HCEC 1CT (cell line): ENCODE data around the gene STK17B.
"Not testable (repeated sequence)": the region's sequence is repeated elsewhere in the genome, so short reads cannot be mapped to it uniquely, and the experiment has no call there.

Source experiments
- DNase-seq: peaks from one replicate; pipeline ENCODE4 v3.0.0-alpha.2; 2017

The STK17B gene

DNA sequence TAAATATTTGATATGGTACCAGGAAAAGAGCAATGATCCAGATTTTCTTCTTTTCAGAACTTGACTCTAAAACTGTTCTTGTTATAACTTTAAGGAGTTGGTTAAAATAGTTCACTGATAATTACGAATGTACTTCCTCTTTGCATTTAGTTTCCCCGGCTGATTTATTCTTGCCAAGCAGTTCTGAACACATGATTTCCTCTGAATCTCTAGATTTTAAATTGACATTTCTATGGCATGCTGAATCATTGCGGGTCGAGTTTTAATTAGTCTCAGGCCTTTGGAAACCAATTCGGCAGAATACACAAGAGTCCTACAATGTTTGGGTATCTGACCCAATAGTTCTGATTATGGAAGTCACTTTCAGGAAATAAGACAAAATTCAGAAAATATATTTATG lies 65.4 kb downstream of the STK17B start:
- DNase-seq = no peak

DNA sequence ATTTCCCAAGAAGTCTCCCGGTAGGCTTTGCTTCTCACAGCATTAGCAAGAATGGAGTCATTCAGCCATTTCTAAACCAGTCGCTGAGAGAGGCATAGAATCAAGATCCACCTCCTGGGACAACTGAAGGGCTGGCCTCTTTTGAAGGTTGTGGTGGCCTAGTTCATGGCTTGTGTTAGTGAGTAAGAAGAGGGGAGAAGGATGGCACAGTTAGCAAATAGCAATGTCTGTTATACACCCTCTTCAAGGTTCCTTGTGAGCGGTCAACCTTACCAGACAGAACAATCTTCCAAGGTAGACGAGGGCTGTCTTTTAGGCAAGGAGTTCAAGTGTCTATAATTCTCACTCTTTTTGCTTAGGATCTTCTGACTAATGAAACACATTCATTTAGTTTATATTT lies 67.3 kb downstream of the STK17B start:
- no peak for DNase-seq

DNA sequence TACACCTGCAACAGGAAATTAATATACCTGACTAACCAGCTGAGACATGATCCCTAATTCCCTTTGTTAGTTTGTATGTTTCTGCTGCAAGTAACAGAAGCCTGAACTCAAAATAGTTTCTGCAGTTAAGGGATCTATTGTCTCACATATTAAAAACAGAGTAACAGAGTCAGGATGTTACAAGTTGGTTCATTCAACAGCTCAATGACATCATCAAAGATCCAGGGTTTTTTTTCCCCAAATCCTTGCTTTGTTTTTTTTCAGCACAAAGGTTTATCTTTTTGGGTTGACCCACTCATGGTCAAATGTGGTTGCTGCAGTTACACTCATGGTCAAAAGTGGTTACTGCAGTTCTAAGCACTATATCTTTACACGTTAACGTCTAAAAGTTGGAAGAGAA lies 67.8 kb downstream of the STK17B start:
- no peak for DNase-seq

DNA sequence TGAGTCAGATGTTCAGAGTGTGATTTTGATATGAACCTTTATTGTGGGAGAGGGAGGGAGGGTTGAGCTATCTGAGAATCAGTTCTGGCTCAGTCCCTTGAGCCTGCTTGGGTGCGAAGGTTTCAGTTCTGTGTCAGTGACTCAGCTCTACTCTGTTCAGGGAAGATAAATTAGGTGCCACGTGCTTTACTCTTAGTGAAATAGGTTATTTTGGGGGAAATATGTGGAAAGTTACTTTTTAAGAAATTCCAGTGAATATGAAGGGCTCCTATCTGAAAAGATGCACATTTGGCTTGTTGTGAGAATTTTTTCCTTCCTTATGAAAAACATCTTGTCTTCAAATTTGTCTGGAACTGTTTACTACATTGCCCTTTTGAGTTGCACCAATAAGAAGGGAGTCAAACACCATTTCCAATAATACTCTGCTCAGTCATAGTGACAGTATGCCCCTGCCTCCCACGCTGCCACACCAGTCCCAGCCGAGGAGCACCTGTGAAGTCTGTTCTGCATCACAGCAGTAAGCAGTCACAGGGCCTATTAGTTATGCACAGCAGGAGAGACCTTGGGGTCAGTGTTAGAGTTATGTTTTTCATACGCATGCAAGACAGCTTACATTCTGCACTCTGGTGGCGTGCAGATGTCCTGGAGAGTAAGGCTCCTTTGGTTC lies 69.9 kb downstream of the STK17B start:
- peak; percentile 20 for DNase-seq

DNA sequence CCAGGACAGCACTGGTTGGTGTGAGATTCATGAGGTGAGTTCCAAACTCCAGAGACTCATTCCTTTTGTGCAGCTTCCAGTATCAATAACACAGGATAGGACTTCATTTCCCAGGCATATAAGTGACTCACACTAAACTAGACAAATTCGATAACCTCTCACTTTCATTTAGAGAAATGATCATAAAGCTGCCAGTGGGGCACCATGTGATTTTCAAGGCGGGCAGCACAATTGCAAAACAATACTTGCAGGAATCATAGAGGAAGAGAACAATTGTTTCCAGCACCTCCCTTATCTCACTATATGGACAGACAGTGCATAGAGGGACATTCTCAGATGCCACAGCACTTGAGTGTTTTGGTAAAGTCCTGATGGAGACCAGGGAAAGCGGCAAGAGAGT lies 71.5 kb downstream of the STK17B start:
- no peak for DNase-seq

DNA sequence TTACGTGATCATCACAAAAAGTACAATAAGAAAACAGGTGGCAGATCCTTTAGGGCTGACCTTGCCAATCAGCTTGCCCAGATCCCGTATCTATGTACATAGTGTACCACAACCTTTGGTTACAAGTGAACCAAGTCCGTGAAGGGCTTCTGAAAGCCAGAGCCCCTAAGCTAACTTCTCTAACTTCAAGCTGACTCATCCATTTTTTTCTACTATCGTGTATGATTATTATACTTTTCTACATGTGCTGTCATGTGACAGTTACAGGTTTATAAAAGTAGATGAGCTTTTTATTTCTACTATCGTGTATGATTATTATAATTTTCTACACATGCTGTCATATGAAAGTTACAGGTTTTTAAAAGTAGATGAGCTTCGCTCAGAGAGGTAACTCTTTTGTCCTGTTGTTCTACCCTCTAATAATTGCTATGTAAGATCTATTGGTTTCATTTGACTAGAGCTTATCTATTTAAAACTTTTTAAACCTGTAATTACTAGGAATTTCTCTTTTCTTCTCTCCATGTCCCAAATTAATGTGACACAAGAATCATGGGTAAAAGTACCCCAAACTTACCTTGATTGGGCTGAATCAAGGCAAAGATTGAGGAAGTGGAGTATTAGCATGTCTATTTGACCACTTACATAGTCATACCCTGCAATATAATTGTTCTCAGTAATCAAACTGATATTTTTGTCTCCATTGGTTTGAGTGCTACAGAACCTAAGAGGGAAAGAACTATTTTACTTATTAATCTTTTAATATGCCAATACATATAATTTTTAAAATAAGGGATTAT lies 73.3 kb downstream of the STK17B start:
- no peak for DNase-seq

DNA sequence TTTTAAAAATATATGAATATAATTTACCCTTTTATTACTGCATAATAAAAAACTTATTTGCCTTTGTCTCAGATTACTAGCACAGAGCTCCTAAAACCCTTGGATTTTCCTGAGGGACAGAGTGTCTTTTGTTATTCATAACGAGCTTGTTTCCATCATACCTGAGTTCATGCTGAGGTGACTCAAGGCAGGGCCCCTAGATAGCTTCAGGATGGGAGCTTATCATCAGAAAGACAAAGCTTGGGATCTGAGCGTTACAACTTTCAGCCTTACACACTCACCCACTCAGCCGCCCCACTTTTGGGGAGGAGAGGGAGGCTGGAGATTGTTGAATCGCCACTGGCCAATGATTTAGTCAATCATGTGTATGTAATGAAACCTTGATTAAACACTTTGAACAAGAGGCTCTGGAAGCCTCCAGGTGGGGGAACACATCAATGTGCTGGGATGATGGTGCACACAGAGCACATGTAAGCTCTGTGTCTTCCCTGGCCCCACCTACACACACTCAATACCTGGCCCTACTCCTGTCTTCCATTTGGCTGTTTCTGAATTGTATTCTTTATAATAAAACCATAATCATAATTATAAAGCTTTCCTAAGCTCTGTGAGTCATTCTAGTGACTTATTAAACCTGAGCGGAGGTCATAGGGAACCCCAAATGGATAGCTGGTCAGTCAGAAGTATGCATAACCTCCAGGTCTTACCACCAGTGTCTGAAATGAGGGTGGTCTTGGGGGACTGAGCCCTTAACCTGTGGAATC lies 74.2 kb downstream of the STK17B start:
- DNase-seq = no peak

DNA sequence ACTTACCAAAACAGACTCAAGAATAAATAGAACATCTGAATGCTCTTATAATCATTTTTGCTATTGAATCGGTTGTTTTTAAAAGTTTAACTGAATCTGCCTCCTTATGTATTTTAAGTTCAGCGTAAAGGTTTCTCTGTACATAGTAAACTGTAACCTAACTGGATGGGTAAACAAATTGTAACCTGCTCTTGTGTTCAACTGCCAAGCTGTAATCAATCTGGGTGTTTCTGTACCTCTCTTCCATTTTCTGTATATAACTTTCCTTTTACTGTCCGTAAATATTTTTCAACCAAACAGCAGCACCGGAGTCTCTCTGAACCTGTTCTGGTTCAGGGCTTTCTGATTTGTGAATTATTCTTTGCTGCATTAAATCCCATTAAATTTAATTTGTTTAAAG lies 75.1 kb downstream of the STK17B start:
- no peak for DNase-seq

DNA sequence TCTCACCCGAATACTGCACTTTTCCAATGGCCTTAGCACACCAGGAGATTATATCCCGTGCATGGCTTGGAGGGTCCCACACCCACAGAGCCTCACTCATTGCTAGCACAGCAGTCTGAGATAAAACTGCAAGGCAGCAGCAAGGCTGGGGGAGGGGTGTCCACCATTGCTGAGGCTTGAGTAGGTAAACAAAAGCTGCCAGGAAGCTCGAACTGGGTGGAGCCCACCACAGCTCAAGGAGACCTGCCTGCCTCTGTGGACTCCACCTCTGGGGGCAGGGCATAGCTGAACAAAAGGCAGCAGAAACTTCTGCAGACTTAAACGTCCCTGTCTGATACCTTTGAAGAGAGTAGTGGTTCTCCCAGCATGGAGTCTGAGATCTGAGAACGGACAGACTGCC lies 81.9 kb downstream of the STK17B start:
- DNase-seq = not testable (repeated sequence)

DNA sequence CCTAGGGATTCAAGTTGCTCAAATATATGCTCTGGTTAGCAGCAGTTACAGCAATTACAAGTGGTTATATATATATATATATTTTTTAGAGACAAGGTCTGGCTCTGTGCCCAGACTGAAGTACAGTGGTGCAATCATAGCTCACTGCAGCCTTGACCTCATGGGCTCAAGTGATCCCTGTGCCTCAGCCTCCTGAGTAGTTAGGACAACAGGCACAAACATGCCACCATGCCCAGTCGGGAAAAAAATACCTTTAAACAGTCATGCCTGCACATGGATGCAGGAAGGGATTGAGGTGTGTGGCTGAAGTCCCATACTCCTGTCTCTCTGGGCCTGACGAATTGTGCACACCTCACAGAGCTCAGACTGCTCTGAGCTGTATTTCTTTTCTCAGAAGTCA lies 83.2 kb downstream of the STK17B start:
- DNase-seq = peak; percentile 31

DNA sequence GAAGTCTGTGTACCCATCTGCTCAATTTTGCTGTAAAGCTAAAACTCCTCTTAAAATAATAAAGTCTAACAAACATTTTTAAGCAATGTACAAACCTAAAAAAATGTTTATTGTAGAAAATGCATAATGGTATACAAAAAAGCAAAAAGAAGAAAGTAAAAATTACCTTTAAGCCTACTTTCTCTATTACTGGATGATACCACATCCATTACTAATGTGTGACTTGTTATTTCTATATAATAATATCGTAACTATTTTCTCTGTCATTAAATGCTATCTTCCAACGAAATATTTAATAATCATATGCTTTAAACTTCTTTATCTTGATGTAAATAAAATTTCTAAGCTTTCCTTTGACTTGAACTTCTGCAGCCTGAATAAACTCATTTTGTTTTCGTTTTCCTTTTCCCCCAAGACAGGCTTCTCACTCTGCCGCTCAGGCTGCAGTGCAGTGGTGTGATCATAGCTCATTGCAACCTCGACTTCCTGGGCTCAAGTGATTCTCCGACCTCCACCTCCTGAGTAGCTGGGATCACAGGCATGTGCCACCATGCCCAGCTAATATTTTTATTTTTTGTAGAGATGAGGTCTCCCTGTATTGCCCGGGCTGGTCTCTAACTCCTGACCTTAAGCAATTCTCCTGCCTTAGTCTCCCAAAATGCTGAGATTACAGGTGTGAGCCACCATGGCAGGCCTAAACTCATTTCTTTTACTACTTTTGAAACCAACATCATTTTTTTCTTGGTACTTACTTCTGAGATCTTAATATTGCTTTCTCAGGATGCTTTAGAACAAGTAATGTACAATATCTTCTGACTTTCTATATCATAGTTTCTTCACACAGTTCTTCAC lies 84.6 kb downstream of the STK17B start:
- DNase-seq = no peak

DNA sequence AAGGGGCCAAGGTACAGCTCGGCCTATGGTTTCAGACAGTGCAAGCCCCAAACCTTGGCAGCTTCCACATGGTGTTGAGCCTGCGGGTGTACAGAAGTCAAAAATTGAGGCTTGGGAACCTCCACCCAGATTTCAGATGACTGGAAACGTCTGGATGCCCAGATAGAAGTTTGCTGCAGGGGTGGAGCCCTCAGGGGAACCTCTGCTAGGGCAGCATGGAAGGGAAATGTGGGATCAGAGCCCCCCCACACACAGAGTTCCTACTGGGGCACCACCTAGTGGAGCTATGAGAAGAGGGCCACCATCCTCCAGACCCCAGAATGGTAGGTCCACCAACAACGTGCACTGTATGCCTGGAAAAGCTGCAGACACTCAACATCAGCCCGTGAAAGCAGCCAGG lies 87.8 kb downstream of the STK17B start:
- DNase-seq = no peak
